GM21526 (cell line): Measurements from ENCODE around the gene HS3ST3A1.
"Not testable (repeated sequence)": the region's sequence is repeated elsewhere in the genome, so short reads cannot be mapped to it uniquely, and the experiment has no call there.

Source experiments
- ATAC-seq: cut with Tn5 transposase; IDR thresholded peaks from one replicate; pipeline ENCODE4 v1.9.1; 2021; ENCODE audit warnings: moderate library complexity; ENCODE audit not compliant: unreplicated experiment, low FRiP score

The HS3ST3A1 gene

DNA sequence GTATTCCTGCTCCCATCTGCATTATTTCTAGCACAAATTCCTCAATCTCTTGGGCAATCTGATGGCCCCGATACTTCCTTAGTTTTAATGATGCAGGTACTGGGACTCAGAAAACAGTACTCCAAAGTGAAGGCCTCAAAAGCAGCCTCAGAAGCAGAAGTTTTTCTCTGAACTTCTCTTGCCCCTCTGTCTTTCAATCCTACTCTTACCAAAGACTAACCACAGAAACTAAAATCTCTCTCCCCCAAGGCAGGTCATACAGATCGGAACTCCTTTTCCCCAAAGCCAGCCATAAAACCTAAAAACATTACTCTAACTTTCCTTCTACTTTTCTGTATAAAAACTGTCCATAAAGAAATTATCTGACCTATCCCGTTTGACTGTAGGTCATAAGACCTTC, 103.5 kb downstream of the HS3ST3A1 start:
- ATAC-seq = no peak

DNA sequence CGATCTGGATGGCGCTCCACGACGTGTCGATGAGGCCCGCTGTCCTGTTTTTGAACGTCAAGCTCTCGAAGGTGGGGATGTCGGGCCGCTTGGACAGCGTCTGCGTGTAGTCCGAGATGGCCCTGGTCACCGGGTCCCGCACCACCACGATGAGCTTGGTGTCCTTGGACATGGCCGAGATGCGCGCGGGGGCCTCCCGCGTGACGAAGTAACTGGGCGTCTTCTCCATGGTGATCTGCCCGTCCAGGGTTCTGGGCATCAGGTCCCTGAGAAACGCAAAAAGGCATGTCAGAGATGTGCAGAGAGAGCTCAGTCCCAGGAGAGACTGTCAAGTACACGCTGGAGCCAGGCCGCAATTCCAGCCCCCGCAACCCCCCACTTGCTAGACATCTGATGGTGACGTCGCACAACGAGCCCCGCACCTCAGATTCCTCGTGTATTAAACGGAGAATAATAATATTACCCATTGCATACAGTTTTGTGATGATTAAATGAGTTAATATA, 105.1 kb downstream of the HS3ST3A1 start:
- not testable (repeated sequence) for ATAC-seq

DNA sequence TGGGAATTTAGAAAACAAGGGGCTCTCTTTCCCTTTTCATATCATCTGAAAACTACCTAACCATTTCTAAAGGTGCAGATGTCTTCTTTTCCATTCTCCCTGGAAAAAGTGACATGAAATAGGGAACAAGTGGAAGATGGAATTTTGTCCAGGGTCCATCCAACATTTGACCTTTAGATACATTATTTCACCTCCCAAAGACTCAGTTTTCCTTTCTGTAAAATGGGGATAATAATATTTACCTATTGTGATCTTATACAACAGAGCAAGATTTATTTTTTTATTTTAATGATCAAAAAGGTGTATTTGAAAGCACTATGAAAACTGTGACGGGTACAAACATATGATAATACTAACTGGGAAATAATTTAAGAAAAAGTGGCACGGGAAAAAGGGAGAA, 106.3 kb downstream of the HS3ST3A1 start:
- ATAC-seq = no peak

DNA sequence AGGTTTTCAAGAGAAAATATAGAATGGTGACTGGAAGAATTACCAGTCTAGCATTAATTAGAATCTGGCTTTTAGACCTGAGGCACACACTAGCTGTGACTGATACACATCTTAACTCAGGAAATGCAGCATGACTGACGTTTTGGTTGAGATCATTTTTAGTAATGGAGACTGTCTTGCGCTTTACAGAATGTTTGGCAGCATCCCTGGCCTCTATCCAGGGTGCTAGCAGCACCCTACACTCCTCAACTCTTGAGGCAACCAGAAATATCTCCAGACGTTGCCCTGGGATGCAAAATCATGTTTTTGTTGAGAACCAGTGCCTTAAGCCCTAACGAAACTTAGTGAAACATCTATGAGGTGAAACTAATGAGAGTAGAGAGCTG, 109.0 kb downstream of the HS3ST3A1 start:
- no peak for ATAC-seq

DNA sequence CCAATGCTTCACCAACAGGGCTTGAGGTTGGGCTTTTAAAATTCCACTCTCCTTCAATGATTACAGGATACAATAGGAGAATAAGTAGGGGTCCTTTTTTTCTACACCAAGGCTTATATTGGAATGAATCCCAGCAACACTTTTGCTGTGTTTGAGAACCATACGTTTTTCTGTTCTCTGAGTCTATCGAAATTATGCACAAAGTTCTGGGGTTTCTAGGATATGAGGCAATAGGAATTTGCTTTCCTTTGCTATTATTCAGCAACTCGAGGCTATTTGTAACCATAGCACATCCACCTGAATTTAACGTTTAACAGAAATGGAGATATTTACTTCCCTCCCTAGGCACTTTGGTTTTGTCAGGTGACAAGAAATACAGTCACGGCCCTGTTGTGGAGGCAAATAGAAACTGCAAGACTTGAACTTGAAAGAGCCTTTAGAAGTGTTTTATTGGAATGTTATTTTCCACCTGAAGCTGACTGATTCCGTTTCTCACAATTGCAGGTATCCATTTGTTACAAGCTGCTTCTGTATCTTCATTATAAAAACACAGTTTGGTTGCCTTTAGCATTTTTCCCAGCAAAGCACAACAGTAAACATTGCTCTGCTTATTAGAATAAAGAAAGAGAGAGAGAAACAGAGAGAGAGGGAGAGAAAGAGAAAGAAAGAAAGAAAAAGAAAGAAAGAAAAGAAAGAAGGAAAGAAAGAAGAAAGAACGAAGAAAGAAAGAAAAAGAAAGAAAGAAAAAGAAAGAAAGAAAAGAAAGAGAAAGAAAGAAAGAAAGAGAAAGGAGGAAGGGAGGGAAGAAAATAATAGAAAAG, 109.6 kb downstream of the HS3ST3A1 start:
- ATAC-seq = no peak

DNA sequence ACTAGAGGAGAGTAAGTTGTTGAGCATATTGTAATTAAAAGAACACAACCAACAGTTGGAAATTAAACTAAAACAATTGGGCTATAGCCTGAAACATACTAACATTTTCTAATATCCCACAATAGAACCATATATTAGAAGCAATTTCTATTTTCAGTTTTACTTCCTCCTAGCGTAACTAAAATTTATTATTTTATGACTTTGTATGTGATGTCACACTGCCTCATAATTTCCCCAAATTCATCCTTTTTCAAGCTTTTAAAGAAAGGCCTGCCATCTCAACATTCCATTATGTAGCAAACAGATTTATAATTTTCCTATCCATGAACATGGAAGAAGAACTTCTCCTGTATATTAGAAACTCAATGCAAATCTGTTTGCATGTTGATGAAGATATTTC, 110.2 kb downstream of the HS3ST3A1 start:
- ATAC-seq = no peak

DNA sequence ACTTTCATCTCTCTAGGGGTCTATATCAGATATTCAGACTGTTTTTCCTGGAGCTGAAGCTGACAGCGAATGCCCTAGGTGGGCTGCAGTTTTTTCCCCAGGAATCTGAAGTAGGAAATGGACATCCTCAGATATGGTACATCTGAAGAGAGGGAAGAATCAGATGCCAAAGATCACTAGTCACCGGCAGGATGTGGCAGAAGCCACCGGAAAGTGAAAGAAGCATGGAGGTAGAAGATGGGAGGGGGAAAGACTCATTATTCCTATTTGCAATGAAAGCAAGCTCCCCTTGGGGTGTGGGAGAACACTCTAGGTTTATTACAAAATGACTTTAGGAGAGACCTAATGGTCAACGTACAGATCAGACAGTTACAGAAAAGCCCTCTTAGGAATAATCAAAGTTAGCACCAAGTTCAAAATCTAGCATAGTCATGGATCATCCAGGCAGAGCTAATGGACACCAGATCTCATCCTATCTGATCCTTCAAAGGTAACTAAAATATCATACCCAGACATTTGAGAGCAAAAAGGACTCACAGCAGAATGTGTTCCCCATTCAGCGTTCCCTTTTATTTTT, 110.7 kb downstream of the HS3ST3A1 start:
- ATAC-seq = no peak

DNA sequence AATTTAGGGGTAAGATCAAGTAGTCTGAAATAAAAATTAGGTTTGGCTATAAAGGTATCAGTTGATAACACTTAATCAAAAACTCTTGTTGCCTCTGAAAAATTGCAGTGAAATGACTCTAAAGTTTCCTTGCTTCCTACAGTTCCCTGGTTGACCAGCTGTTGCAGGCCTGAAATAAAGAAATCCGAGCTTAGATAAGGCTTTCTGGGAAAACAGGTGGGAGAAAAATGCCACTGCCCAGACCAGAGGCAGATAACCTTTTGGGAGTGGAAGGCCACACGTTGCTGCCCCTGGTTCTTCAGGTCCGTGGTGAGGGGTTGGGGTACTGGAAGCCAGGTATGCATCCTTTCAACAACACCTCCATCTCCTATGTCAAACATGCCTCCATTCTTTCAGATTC, 111.3 kb downstream of the HS3ST3A1 start:
- no peak for ATAC-seq

DNA sequence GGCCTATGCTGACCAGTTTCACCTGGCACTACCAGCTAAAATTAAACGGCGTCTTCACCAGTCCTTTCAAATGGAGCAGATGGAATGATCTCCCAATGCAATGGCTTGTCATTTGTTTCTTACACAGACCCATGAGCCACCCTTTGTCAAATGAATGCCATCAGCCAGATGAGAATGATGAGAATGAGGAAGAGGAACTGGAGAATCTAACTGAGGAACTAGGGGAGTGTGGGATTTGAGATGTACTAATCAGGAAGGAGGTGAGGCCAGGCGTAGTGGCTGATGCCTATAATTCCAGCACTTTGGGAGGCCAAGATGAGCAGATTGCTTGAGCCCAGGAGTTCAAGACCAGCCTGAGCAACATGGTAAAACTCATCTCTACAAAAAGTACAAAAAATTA, 116.4 kb downstream of the HS3ST3A1 start:
- ATAC-seq = no peak

DNA sequence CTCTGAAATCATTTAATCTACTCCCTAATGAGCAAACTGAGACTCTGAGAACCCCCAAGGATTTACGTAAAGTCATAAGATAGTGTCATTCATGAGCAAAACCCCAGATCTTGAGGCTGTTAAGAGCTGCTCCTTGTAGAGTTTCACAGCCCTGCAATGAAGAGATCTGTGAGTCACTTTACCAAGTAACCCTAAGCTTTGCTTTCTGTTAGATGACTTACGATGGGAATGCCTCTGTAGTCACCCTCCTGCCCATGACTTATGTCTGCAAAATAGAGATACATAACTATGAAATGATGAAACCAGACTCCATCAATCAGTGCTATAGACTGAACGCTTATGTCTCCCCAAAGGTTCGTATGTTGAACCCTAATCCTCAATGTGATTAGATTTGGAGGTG, 117.7 kb downstream of the HS3ST3A1 start:
- ATAC-seq = no peak

DNA sequence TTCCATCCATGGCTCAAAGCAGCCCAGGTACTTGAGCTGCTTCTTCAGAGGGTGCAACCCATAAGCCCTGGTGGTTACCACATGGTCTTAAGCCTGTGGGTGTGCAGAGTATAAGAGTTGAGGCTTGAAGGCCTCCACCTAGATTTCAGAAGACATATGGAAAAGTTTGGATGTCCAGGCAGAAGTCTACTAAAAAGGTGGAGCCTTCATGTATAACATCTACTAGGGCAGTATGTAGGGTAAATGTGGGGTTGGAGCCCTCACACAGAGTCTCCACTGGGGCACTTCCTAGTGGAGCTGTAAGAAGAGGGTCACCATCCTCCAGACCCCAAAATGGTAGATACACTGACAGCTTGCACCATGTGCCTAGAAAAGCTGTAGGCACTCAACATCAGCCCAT, 120.9 kb downstream of the HS3ST3A1 start:
- no peak for ATAC-seq

DNA sequence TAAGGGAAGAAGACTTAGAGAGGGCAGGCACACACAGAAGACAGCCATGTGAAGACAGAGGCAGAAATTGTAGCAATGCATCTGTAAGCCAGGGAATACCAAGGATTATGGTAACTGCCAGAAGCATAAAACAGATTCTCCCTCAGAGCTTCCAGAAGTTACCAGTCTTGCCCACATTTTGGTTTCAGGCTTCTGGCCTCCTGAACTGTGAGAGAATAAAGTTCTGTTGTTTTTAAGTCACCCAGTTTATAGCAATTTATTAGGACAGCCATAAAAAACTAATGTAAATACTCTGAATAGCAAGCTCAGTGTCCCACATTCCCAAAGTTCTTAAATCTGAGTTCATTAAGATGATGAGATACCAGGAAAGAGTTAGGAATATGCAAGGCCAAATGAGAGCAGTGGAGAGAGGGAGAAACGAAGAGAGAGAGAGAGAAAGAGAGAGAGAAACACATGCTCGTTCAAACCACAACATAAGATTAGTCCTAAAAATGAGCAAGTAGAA, 123.4 kb downstream of the HS3ST3A1 start:
- no peak for ATAC-seq

DNA sequence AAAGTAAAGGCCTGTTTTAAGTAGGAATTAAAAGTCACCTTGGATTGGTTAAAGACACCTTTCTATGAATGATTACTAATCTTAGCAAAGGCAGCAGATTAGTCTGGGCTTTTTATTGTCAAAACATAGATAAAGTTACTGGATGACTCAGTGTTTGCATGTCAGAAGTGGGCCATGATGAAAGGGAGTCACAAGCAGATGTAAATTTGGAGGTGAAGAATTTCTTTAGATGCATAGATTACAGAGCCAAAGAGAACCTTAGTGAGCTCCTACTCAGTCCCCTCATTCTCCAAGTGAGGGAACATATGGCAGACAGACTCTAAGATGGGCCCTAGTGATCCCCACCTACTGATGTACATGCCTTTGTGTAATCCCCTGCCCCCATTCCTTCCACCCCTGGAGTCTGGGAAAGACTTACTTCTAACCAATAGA, 124.5 kb downstream of the HS3ST3A1 start:
- no peak for ATAC-seq

DNA sequence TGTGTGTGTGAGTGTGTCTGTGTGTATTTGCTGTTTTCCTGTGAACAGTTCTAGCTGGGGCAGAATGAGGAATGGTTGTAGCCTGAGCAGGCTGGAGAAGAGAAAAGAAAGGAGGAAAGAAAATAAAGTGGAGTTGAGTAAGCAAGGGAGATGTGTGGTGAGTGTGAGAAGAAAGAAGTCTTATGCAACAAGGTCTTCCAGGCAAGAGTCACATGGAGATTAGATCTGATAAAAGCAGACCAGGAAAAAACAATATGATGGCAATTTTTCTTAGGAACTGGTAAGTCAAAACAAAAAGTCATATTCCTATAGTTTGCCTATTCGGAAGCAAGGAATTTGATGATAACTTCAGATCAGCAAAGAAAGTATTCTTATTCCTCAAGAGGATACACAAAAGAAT, 125.0 kb downstream of the HS3ST3A1 start:
- ATAC-seq = no peak

DNA sequence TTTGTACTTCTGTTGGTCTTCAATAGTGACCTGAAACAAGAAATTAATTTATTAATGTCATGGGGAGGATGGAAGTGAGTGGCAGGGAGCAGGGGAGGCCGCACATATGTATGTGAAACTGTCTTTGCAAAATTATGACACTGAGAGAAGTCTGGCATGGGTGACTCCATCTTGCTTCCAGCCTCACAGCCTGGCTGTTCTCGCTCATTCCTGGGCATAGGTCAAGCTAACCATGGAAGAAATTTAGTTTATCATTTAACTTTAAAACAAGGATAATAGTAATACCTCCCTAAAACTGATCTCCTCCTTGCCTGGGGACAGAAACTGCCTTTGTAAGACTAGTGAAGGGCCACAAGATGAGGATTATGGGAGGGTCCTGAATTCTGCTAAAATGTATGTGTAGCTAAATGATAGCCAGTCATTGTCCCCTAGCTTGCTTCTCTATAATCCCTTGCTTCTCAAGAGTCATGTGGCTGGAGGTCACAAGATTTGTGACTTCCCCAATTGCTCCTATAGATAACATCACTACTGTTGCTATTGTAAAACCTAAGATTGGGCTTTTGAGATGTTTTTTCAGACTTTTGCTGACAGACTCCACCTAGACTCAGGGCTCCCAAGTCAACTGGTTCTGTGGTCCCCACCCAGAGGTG, 126.0 kb downstream of the HS3ST3A1 start:
- ATAC-seq = no peak

DNA sequence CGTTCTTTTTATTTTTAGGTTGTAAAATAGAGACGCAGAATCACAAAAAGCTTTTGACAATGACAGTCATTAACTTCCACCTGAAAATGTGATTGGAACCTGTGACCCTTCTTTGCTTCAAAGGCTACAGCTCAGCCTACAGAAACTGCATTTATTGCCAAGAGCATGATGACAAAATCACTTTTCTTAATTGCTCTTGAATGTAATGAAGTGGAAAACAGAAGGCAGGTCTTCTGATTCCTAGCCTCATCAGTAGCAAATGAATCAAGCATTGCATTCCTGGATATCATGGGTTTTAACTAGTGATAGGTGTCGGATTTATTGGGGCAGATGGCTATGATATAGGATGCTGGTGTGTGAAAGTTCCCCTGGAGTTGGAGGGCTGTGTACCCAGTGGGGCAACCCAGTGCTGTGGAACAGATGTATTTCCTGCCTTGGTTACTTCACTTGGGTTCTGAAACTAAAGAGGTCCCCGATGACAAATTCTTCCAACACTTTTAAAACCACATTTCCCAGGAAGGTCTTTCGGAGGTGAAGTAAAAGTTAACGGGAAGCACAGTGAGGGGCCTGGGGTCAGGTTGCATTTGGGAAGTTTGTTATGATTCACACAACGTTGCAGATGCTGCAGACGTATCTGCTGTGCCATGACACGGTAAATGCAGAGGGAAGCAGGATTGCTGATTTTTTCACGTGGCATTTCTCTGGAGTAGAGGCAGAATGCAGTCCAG, 127.5 kb downstream of the HS3ST3A1 start:
- no peak for ATAC-seq

DNA sequence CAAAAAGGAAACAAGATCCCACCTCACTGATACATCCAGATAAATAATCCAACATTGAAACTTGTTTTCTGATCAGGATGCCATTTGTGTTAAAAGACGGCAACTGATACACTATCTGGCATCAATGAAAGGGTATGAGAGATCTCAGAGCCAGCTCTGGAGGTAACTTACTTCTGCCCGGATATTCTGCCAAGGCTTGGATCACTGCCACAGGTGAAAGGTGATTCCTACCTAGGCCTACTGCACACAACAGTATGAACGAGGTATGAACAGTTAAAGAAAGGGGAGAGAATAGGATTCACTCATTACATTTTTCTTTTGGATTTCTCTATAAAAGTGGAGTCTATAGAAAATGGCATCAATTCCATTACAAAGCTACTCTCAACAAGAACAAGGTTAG, 136.1 kb downstream of the HS3ST3A1 start:
- no peak for ATAC-seq

DNA sequence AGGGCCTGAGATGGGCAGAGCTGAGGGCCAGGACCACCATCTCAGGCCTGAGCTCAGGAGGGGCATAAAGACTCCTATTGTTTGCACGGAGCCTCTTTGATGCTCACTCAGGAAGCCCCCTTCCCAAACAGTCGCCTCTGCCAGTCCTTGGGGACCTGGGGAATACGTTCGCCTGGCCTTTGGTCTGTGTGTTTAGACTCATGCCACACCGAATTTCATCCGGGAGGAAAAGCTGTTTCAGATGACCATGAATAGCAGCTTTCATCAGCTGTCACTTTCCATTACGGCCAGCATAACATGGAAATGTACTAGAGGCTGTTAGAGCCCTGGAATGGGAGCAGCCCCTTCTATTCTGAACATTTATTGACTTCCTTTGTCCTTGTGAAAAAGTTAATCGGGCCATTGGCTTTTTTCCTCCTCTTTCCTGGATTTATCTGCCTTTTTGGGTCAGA, 139.0 kb downstream of the HS3ST3A1 start:
- no peak for ATAC-seq

DNA sequence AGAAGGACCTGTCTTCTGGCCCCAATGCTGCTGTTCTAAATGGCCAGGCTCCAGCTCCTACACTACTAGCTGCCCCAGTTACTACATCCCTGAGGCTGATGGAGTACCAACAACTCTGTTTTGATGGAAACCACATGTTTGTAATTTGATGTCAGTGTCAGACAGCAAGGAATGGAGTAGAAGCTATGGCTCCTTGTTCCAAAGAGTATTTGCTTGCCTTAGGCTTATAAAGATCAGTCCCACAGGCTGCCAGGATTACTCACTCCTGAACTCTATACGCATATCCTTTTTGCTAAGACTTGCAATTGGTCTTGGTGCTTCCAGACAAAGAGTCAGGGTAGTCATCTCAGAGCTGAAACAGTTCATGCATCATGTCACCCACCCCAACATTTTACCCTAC, 139.6 kb downstream of the HS3ST3A1 start:
- no peak for ATAC-seq

DNA sequence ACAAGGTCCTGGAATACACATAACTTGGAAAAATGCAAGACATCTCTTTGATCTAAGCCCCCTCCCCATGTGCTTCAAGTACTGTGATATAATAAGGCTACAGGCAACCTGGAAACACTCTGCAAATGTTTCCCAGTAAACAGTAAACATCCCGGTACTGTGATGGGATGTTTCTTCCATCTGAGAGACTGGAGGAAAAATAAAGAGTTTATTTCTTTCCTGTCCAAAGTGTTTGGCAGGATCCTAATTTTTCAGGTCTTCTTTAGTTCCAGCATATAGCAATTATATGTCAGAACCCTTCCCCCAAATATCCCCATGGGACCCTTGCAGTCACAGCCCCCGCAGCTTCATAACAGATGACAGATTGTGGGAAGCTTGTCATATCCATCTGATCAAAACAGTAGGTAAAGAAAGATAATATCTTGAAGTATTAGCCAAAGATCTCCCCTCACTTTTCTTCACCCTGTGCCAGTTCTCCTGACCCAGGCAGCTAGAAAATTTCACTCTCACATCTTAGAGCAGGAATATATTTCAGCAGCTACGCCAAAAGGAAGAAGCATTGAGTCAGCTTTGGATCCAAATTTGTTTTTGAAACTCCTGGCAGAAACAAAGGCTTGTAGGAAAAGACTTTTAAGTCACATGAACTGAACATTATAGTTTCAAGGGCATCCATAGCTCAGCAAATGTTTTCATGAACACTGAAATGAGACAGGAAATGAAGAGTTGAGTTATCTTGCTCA, 141.3 kb downstream of the HS3ST3A1 start:
- no peak for ATAC-seq
